Measurements from ENCODE around the gene ARHGAP6. TPM values are rescaled to one million over a fixed set of nuclear protein-coding genes. Genes with fewer than 3 reads are reported as not detected.

Gene ARHGAP6
- total and polyA plus RNA-seq, 9 of the 15 experiments (the other 6 are each of a cell fraction or from before 2014, with no cell fraction given): 12.5 to 63.6 (median 41.8) TPM

- TF ChIP-seq CTCF (IDR thresholded peaks at IDR 0.05 in 2 of 3, conservative IDR thresholded peaks at IDR 0.05 in 1 of 3; ENCODE audit: insufficient read depth in 2 of 3, low read depth in 1 of 3, low read length in 3 of 3) (peak; percentile 48 to 74 (median 65); a peak in 5 of 6 replicates), SAFB2 (IDR thresholded peaks at IDR 0.05; ENCODE audit: borderline replicate concordance, low read depth, low read length, severe bottlenecking) (no peak), NFXL1 (CRISPR knock-in tag; IDR thresholded peaks at IDR 0.05) (no peak), TGIF2 (CRISPR knock-in tag; IDR thresholded peaks at IDR 0.05) (no peak), HDAC1 (IDR thresholded peaks at IDR 0.05) (no peak), ZC3H11A (IDR thresholded peaks at IDR 0.05; ENCODE audit: low read depth, low read length) (no peak), STAG1 (CRISPR knock-in tag; IDR thresholded peaks at IDR 0.05; ENCODE audit: borderline replicate concordance) (peak; percentile 56; the same call in 1 of the 2 replicates), ZNF592 (IDR thresholded peaks at IDR 0.05) (peak; percentile 62; the same call in 1 of the 2 replicates), ZNF212 (CRISPR knock-in tag; IDR thresholded peaks at IDR 0.05) (no peak), REST (IDR thresholded peaks at IDR 0.05; ENCODE audit: borderline replicate concordance) (peak; percentile 75; the same call in 1 of the 2 replicates), REST (CRISPR knock-in tag; IDR thresholded peaks at IDR 0.05; ENCODE audit: low read depth) (no peak), RBM15 (IDR thresholded peaks at IDR 0.05; ENCODE audit: insufficient read depth, low read length) (no peak), MYNN (IDR thresholded peaks at IDR 0.05) (peak; percentile 30; the same call in 1 of the 2 replicates), MYNN (CRISPR knock-in tag; IDR thresholded peaks at IDR 0.05) (no peak)
Measured at GRCh38 chrX:11143931-11144678, 521.6 kb downstream of the ARHGAP6 start (continued).
